Measurements from ENCODE around the gene CDKN2D. TPM values are rescaled to one million over a fixed set of nuclear protein-coding genes. Genes with fewer than 3 reads are reported as not detected.

The CDKN2D gene
- total and polyA plus RNA-seq, 8 donors = 1.4 to 9.1 (median 2.6) TPM

DNA sequence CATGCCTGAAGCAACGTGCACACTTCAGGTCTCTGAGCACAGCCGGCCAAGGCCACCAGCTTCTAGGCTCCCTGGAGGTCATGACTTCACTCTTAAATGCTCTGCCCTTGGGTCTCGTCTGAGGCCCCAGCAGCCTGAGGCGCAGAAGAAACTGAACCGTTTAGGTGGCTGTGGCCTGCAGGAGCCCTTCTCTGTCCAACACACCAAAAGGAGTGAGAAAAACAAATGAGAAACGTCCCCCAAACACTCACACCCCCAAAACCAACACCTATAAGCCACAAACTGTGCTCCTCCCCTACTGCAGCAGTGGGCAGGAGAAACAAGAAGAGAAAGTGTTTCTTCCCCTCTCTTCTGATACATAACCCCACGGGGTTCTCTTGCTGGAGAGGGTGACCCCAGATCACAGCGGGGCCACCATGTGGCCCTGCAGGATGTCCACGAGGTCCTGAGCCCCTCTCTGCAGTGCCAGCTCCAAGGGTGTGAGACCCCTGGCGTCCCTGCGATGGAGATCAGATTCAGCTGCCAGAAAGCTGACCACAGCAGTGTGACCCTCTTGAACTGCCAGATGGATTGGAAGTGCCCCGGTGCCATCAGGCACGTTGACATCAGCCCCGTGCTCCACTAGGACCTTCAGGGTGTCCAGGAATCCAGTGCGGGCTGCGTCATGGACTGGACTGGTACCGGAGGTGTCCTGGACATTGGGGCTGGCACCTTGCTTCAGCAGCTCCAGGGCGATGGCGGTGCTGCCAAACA, 1.9 kb downstream of the CDKN2D start:
- H3K27me3 ChIP-seq = no peaks in the 10 kb centered on the region
- 59% methylated on average over 19 of the region's 19 CpGs for WGBS, 2 donors
- ATAC-seq (no peak), DNase-seq (peak in 2 of 6 donors; percentile 54 to 83), FAIRE-seq (no peak)
- H3K36me3 ChIP-seq = no peaks in the 10 kb centered on the region
- H3K27ac ChIP-seq = peak overlapping the region in 2 of 4 donors; percentile 59 to 68
- peaks cover 0 to 13% (median 6%) of the 10 kb centered on the region in 3 donors for H3K4me1 ChIP-seq
- H3K4me3 ChIP-seq = peak overlapping the region in 2 of 4 donors; percentile 72 to 92
- no peaks in the 10 kb centered on the region for H3K9me3 ChIP-seq
- TF ChIP-seq CTCF (IDR thresholded peaks at IDR 0.05) = no peak
- intact Hi-C loops (cut with DNase I) = loop anchor here in 2 of 3 donors (10.0 kb wide), 2 partner anchors 72 to 162 kb away; partner anchors contain the start of gene CDC37 (in 1 of the 2)

- no peak for ATAC-seq
- FAIRE-seq = no peak
- Histone ChIP-seq H3K27me3 (no peaks in the 10 kb centered on the region), H3K9me3 (no peaks in the 10 kb centered on the region), H3K4me3 (peak overlapping the region; percentile 62 to 92 (median 74)), H3K27ac (peak overlapping the region in 3 of 4 donors; percentile 59 to 68 (median 62)), H3K36me3 (peaks cover 0 to 1% (median 0%) of the 10 kb centered on the region in 3 donors), H3K4me1 (peaks cover 0 to 13% (median 6%) of the 10 kb centered on the region in 3 donors)
- WGBS, 2 donors = 1 to 2% methylated on average over 4 of the region's 4 CpGs
- intact Hi-C loops (cut with DNase I) = loop anchor here in 2 of 3 donors (10.0 kb wide), 2 partner anchors 72 to 162 kb away; partner anchors contain the start of gene CDC37 (in 1 of the 2)
- TF ChIP-seq CTCF (IDR thresholded peaks at IDR 0.05) = no peak
- DNase-seq = no peak
Measured at GRCh38 chr19:10566408-10566657, 2.4 kb downstream of the CDKN2D start.

DNA sequence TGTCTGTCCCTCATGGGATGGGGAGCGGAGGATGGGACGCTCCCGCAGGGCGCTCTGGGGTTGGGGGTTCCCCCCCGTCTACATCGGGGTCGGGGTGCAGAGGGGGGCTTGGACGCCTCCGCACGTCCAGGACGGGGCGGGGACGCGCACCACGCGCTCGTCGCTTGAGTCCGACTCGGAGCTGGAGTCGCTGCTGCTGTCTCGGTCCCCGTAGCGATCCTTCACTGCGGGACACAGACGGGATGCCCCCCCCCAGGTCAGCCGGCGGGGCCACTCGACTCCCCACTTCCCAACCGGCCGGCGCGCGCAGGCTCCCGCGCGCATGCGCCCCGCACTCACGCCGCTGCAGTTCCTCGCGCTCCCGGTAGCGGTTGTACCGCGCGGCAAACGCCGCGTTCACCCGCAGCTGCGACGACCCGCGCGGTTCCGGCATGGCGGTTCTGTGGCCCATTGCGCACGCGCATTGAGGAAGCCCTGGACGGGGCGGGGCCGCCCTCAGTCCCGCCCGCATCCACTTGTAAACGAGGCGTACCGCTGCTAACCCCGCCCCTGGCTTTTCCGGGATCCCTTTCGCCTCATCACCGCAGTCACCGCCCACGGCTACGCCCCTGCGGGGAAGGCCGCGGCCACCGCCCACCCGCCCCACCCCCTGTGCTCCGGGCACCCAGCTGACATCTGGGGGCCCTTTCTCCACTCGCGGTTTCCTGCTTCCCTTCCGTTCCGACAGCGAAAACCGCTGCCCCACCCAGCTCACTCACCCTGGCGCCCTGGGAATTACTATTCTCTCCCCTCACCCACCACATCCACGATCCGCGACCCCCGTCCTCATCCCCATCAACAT, 3.0 kb downstream of the CDKN2D start, which contains the start of gene KRI1:
KRI1 (minus strand) TSS at position 444 of the 841 bp plus-strand sequence; CDS start at position 433, 11 bp downstream.
- 0 to 1% methylated on average over 77 to 94 of the region's 94 CpGs for WGBS, 2 donors
- FAIRE-seq (no peak), DNase-seq (peak; percentile 98 to 99 (median 99)), ATAC-seq (peak; percentile 80 to 86 (median 82))
- Histone ChIP-seq H3K9me3 (no peaks in the 10 kb centered on the region), H3K4me3 (peak within 1 kb of the TSS; percentile 62 to 92 (median 74)), H3K27ac (peak within 1 kb of the TSS; percentile 59 to 73 (median 65)), H3K36me3 (peaks cover 0 to 4% (median 0%) of the 10 kb centered on the region in 3 donors), H3K27me3 (no peaks in the 10 kb centered on the region), H3K4me1 (peaks cover 0 to 13% (median 6%) of the 10 kb centered on the region in 3 donors)
- intact Hi-C loops (cut with DNase I) = loop anchor here in 2 of 3 donors (10.0 kb wide), 2 partner anchors 71 to 161 kb away; partner anchors contain the start of gene CDC37 (in 1 of the 2)
- peak in 2 of 4 donors; percentile 14 to 29 for TF ChIP-seq CTCF (IDR thresholded peaks at IDR 0.05)

GRCh38 chr19:10565028-10565566, 3.7 kb downstream of the CDKN2D start:
- H3K27me3 ChIP-seq = no peaks in the 10 kb centered on the region
- peak in 2 of 4 donors; percentile 8 to 9 for ATAC-seq
- H3K9me3 ChIP-seq = no peaks in the 10 kb centered on the region
- H3K4me1 ChIP-seq = peaks cover 0 to 13% (median 6%) of the 10 kb centered on the region in 3 donors
- no peak for FAIRE-seq
- no peak for TF ChIP-seq CTCF (IDR thresholded peaks at IDR 0.05)
- DNase-seq = peak in 3 of 6 donors; percentile 37 to 53 (median 52)
- H3K4me3 ChIP-seq = peak overlapping the region; percentile 62 to 92 (median 74)
- peaks cover 2 to 7% (median 5%) of the 10 kb centered on the region in 3 donors for H3K36me3 ChIP-seq
- H3K27ac ChIP-seq = peak overlapping the region; percentile 4 to 73 (median 65)
- intact Hi-C loops (cut with DNase I) = loop anchor here in 2 of 3 donors (10.0 kb wide), 2 partner anchors 70 to 160 kb away; partner anchors contain the start of gene CDC37 (in 1 of the 2)
- WGBS, 2 donors = 16 to 22% methylated on average over 9 to 10 of the region's 10 CpGs

Data from pancreas (tissue), 10 donors.